ENCODE measurements around the gene PIP4K2B.

DNA sequence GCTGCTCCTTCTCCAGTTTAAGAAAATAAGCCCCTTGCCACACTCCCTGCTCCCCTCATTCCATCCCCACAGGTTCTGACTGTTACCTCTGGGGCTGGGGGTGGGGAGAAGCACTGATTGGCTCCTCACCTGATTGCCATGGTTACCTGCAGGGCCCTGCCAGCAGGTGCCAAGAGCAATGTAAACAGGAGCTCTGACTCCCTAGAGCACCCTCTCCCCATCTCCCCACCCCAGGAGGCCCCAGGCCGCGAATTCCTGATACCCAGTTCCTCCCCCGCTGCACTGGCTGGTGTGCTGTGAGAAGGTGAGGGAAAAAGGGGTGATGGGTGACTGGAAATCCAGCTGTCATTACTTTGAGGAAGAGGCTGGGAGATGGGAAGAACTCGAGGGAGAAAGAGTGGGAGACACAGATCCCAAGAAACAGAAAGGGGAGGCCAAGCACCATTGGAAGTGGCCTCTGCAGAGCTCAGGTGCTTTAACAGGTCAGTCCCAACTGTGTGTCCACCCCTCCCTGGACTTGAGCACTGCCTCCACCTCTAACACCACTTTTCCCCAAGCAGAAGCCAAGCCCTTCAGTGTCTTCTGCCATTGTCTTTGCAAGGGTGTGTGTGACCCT, 55.7 kb downstream of the PIP4K2B start:
- TF ChIP-seq GABPA (IDR thresholded peaks at IDR 0.05; ENCODE audit: low read depth), result no peak
- TF ChIP-seq, protein P1, sequence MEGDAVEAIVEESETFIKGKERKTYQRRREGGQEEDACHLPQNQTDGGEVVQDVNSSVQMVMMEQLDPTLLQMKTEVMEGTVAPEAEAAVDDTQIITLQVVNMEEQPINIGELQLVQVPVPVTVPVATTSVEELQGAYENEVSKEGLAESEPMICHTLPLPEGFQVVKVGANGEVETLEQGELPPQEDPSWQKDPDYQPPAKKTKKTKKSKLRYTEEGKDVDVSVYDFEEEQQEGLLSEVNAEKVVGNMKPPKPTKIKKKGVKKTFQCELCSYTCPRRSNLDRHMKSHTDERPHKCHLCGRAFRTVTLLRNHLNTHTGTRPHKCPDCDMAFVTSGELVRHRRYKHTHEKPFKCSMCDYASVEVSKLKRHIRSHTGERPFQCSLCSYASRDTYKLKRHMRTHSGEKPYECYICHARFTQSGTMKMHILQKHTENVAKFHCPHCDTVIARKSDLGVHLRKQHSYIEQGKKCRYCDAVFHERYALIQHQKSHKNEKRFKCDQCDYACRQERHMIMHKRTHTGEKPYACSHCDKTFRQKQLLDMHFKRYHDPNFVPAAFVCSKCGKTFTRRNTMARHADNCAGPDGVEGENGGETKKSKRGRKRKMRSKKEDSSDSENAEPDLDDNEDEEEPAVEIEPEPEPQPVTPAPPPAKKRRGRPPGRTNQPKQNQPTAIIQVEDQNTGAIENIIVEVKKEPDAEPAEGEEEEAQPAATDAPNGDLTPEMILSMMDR (IDR thresholded peaks at IDR 0.05; ENCODE audit: insufficient read depth, low read length), result no peak
- TF ChIP-seq POLR2AphosphoS5 (IDR thresholded peaks at IDR 0.05; ENCODE audit: low read depth), result no peak
